Loucy (cell line): ENCODE results near the gene FAM124A.

Experiments
- CTCF ChIP-seq: fragments of 200-600 bp; sonication (generic); conservative IDR thresholded peaks from 2 replicates; pipeline ENCODE4 v1.5.1; 2014; ENCODE audit warnings: mild to moderate bottlenecking, antibody characterized with exemption, low read length
- EZH2phosphoT487 ChIP-seq: fragments of 200-600 bp; IDR thresholded peaks from 2 replicates; pipeline ENCODE4 v1.6.1; 2018; ENCODE audit warnings: antibody characterized with exemption, mild to moderate bottlenecking, moderate library complexity, borderline replicate concordance

- TF ChIP-seq CTCF (no peak), EZH2phosphoT487 (no peak)
These were observed 9.3 kb downstream of the FAM124A start for GRCh38 chr13:51231456-51231855.
